Activated CD8-positive, alpha-beta T cell treated with anti-CD3 and anti-CD28 coated beads, Interleukin-2, amount 10 ng/mL, durations not matched to agents 7 days and 5 days (primary cell): Measurements from ENCODE around the gene KIAA0408. TPM values are rescaled to one million over a fixed set of nuclear protein-coding genes. Genes with fewer than 3 reads are reported as not detected.

Experiments
- ATAC-seq: fragments of 150-1000 bp; cut with Tn5 transposase; one replicate; pipeline ENCODE4 v1.10.0; 2021; ENCODE audit warnings: moderate library complexity
- CTCF ChIA-PET: fragments of 350-600 bp; sonication (Branson Sonifier 250); formaldehyde crosslinking; loops from one replicate; lab custom pipeline; 2021; ENCODE audit warnings: antibody characterized with exemption; lab: Charles Lee
- POLR2A ChIA-PET: fragments of 350-600 bp; sonication (Branson Sonifier 250); formaldehyde crosslinking; loops from one replicate; lab custom pipeline; 2021; ENCODE audit warnings: antibody characterized with exemption; lab: Charles Lee
- DNase-seq: peaks from one replicate; pipeline ENCODE4 v3.0.0-alpha.2; 2020
- H3K27ac Mint-ChIP-seq: one replicate; pipeline ENCODE4 v1.8.0; 2021; ENCODE audit warnings: mild to moderate bottlenecking, mixed read lengths
- H3K27me3 Mint-ChIP-seq: one replicate; pipeline ENCODE4 v1.8.0; 2021; ENCODE audit warnings: low read depth, mixed read lengths
- H3K36me3 Mint-ChIP-seq: one replicate; pipeline ENCODE4 v1.8.0; 2021; ENCODE audit warnings: low read depth, mixed read lengths
- H3K4me1 Mint-ChIP-seq: one replicate; pipeline ENCODE4 v1.8.0; 2021; ENCODE audit warnings: low read depth, mixed read lengths
- H3K4me3 Mint-ChIP-seq: one replicate; pipeline ENCODE4 v1.8.0; 2021; ENCODE audit warnings: mild to moderate bottlenecking, mixed read lengths
- H3K9me3 Mint-ChIP-seq: one replicate; pipeline ENCODE4 v1.8.0; 2022; ENCODE audit warnings: mixed read lengths; ENCODE audit not compliant: insufficient read depth
- total RNA-seq, 2 experiments: library from RNA; stranded (reverse); gene quantifications; one replicate each; pipeline ENCODE4 v1.2.3, GENCODE V29; 2021

The KIAA0408 gene
- 1 to 10 TPM; 2.6 to 3.1 TPM for total RNA-seq

GRCh38 chr6:127459231-127459641 lies at the start of gene KIAA0408:
Gene KIAA0408, minus strand, starts transcription at chr6:127459389. Its CDS starts 5,408 bp downstream, at chr6:127453981.
- ATAC-seq, result no peak

GRCh38 chr6:127506894-127507293 lies 47.7 kb upstream of the KIAA0408 start:
- H3K27ac Mint-ChIP-seq, result no peak overlapping the region
- no peak overlapping the region for H3K4me3 Mint-ChIP-seq

More at GRCh38 chr6:127459231-127459641, at the start of gene KIAA0408:
- no peaks in the 10 kb centered on the region for H3K9me3 Mint-ChIP-seq
- H3K36me3 Mint-ChIP-seq, result no peaks in the 10 kb centered on the region
- peaks cover 7% of the 10 kb centered on the region for H3K27me3 Mint-ChIP-seq
- peaks cover 11% of the 10 kb centered on the region for H3K4me1 Mint-ChIP-seq
- no peak within 1 kb of the TSS for H3K27ac Mint-ChIP-seq
- H3K4me3 Mint-ChIP-seq, result no peak within 1 kb of the TSS
- ChIA-PET CTCF (interaction anchor here (0.8 to 2.0 kb wide), 4 partner anchors 39 to 193 kb away, joined by 3 to 11 read pairs (median 4); partner anchors contain the start of gene RNF146), POLR2A (interaction anchor here (0.6 kb wide), 1 partner anchor 77 kb away, joined by 3 read pairs; no protein-coding TSS in a partner anchor)
- DNase-seq, result no peak

GRCh38 chr6:127503022-127503421 lies 43.8 kb upstream of the KIAA0408 start:
- ATAC-seq (no peak), DNase-seq (no peak)
- peaks cover 6% of the 10 kb centered on the region for H3K27me3 Mint-ChIP-seq
- ChIA-PET CTCF (interaction anchor here (0.9 to 7.7 kb wide), 3 partner anchors 12 to 19 kb away, joined by 3 to 62 read pairs (median 6); no protein-coding TSS in a partner anchor), POLR2A (no interaction called here)
- peaks cover 3% of the 10 kb centered on the region for H3K36me3 Mint-ChIP-seq
- no peaks in the 10 kb centered on the region for H3K4me1 Mint-ChIP-seq
- no peaks in the 10 kb centered on the region for H3K9me3 Mint-ChIP-seq
- no peak overlapping the region for H3K27ac Mint-ChIP-seq
- H3K4me3 Mint-ChIP-seq, result no peak overlapping the region

More at GRCh38 chr6:127506894-127507293, 47.7 kb upstream of the KIAA0408 start:
- DNase-seq (no peak), ATAC-seq (no peak)
- Mint-ChIP-seq H3K27me3 (no peaks in the 10 kb centered on the region), H3K36me3 (peaks cover 9% of the 10 kb centered on the region), H3K9me3 (no peaks in the 10 kb centered on the region), H3K4me1 (no peaks in the 10 kb centered on the region)
- ChIA-PET POLR2A (no interaction called here), CTCF (interaction anchor here (2.4 kb wide), 1 partner anchor 9 kb away, joined by 11 read pairs; no protein-coding TSS in a partner anchor)

- CTCF ChIA-PET, result interaction anchor here (0.9 to 7.7 kb wide), 4 partner anchors 12 to 38 kb away, joined by 3 to 62 read pairs (median 4); partner anchors contain the start of gene KIAA0408
- ATAC-seq, result no peak
- no peak overlapping the region for H3K27ac Mint-ChIP-seq
- H3K4me3 Mint-ChIP-seq, result no peak overlapping the region
- POLR2A ChIA-PET, result interaction anchor here (0.6 kb wide), 1 partner anchor 1135 kb away, joined by 3 read pairs; no protein-coding TSS in a partner anchor
- H3K9me3 Mint-ChIP-seq, result no peaks in the 10 kb centered on the region
- H3K27me3 Mint-ChIP-seq, result peaks cover 6% of the 10 kb centered on the region
- no peaks in the 10 kb centered on the region for H3K36me3 Mint-ChIP-seq
- peaks cover 10% of the 10 kb centered on the region for H3K4me1 Mint-ChIP-seq
- DNase-seq, result no peak
These were observed 38.2 kb upstream of the KIAA0408 start for GRCh38 chr6:127497410-127497809.

GRCh38 chr6:127496471-127496870 lies 37.3 kb upstream of the KIAA0408 start:
- Mint-ChIP-seq H3K9me3 (no peaks in the 10 kb centered on the region), H3K4me1 (peaks cover 10% of the 10 kb centered on the region)

GRCh38 chr6:127494240-127494767 lies 35.1 kb upstream of the KIAA0408 start:
- Mint-ChIP-seq H3K27ac (no peak overlapping the region), H3K4me1 (peaks cover 22% of the 10 kb centered on the region), H3K9me3 (no peaks in the 10 kb centered on the region), H3K27me3 (peaks cover 6% of the 10 kb centered on the region), H3K36me3 (peaks cover 7% of the 10 kb centered on the region), H3K4me3 (no peak overlapping the region)
- ATAC-seq (no peak), DNase-seq (no peak)
- CTCF ChIA-PET, result interaction anchor here (1.2 to 4.8 kb wide), 4 partner anchors 10 to 44 kb away, joined by 3 to 57 read pairs (median 8); no protein-coding TSS in a partner anchor
- POLR2A ChIA-PET, result no interaction called here

More at GRCh38 chr6:127496471-127496870, 37.3 kb upstream of the KIAA0408 start:
- POLR2A ChIA-PET, result no interaction called here
- Mint-ChIP-seq H3K4me3 (no peak overlapping the region), H3K27me3 (peaks cover 6% of the 10 kb centered on the region), H3K36me3 (no peaks in the 10 kb centered on the region), H3K27ac (no peak overlapping the region)
- no peak for DNase-seq
- CTCF ChIA-PET, result interaction anchor here (1.2 to 7.7 kb wide), 2 partner anchors 13 to 19 kb away, joined by 6 to 62 read pairs; no protein-coding TSS in a partner anchor
- ATAC-seq, result no peak

GRCh38 chr6:127489248-127489647 lies 30.1 kb upstream of the KIAA0408 start:
- CTCF ChIA-PET, result interaction anchor here (0.7 to 11.5 kb wide), 4 partner anchors 13 to 223 kb away, joined by 3 to 203 read pairs (median 7); partner anchors contain the start of genes MTCL3 and RNF146
- no peak for ATAC-seq

GRCh38 chr6:127486934-127487333 lies 27.7 kb upstream of the KIAA0408 start:
- Mint-ChIP-seq H3K4me1 (peaks cover 47% of the 10 kb centered on the region), H3K36me3 (peaks cover 34% of the 10 kb centered on the region), H3K4me3 (no peak overlapping the region), H3K27me3 (no peaks in the 10 kb centered on the region), H3K9me3 (peaks cover 12% of the 10 kb centered on the region), H3K27ac (no peak overlapping the region)
- ATAC-seq (no peak), DNase-seq (no peak)
- POLR2A ChIA-PET, result no interaction called here
- CTCF ChIA-PET, result interaction anchor here (11.5 kb wide), 1 partner anchor 29 kb away, joined by 203 read pairs; the partner anchor contains the start of gene MTCL3

More at GRCh38 chr6:127489248-127489647, 30.1 kb upstream of the KIAA0408 start:
- no peaks in the 10 kb centered on the region for H3K27me3 Mint-ChIP-seq
- H3K36me3 Mint-ChIP-seq, result peaks cover 25% of the 10 kb centered on the region
- H3K4me3 Mint-ChIP-seq, result no peak overlapping the region
- H3K27ac Mint-ChIP-seq, result no peak overlapping the region
- POLR2A ChIA-PET, result interaction anchor here (2.3 kb wide), 1 partner anchor 27 kb away, joined by 9 read pairs; no protein-coding TSS in a partner anchor
- DNase-seq, result no peak
- peaks cover 12% of the 10 kb centered on the region for H3K9me3 Mint-ChIP-seq
- peaks cover 43% of the 10 kb centered on the region for H3K4me1 Mint-ChIP-seq

- peak; percentile 24 for DNase-seq
- ChIA-PET CTCF (interaction anchor here (0.8 to 11.5 kb wide), 11 partner anchors 10 to 218 kb away, joined by 3 to 203 read pairs (median 6); partner anchors contain the start of genes MTCL3 and RNF146), POLR2A (interaction anchor here (0.8 to 3.5 kb wide), 2 partner anchors 31 to 109 kb away, joined by 3 to 22 read pairs; no protein-coding TSS in a partner anchor)
- Mint-ChIP-seq H3K9me3 (peaks cover 12% of the 10 kb centered on the region), H3K27ac (peak overlapping the region; percentile 87), H3K36me3 (peaks cover 30% of the 10 kb centered on the region), H3K4me1 (peaks cover 36% of the 10 kb centered on the region), H3K4me3 (peak overlapping the region; percentile 54), H3K27me3 (no peaks in the 10 kb centered on the region)
- ATAC-seq, result peak; percentile 98
These were observed 25.1 kb upstream of the KIAA0408 start for GRCh38 chr6:127484212-127484863.

GRCh38 chr6:127483399-127484055 lies 24.3 kb upstream of the KIAA0408 start:
- ATAC-seq (no peak), DNase-seq (no peak)
- ChIA-PET CTCF (interaction anchor here (0.7 to 11.5 kb wide), 10 partner anchors 10 to 217 kb away, joined by 3 to 203 read pairs (median 6); partner anchors contain the start of genes MTCL3 and RNF146), POLR2A (interaction anchor here (3.5 kb wide), 1 partner anchor 32 kb away, joined by 22 read pairs; no protein-coding TSS in a partner anchor)
- peaks cover 12% of the 10 kb centered on the region for H3K9me3 Mint-ChIP-seq
- H3K27ac Mint-ChIP-seq, result peak overlapping the region; percentile 87
- H3K36me3 Mint-ChIP-seq, result peaks cover 28% of the 10 kb centered on the region
- H3K4me3 Mint-ChIP-seq, result peak overlapping the region; percentile 54
- no peaks in the 10 kb centered on the region for H3K27me3 Mint-ChIP-seq
- H3K4me1 Mint-ChIP-seq, result peaks cover 32% of the 10 kb centered on the region

GRCh38 chr6:127482325-127482724 lies 23.1 kb upstream of the KIAA0408 start:
- POLR2A ChIA-PET, result interaction anchor here (3.5 kb wide), 1 partner anchor 33 kb away, joined by 22 read pairs; no protein-coding TSS in a partner anchor

More at GRCh38 chr6:127482325-127482724, 23.1 kb upstream of the KIAA0408 start:
- no peaks in the 10 kb centered on the region for H3K27me3 Mint-ChIP-seq
- peaks cover 12% of the 10 kb centered on the region for H3K9me3 Mint-ChIP-seq
- peaks cover 33% of the 10 kb centered on the region for H3K36me3 Mint-ChIP-seq
- H3K27ac Mint-ChIP-seq, result no peak overlapping the region
- CTCF ChIA-PET, result interaction anchor here (1.1 to 11.5 kb wide), 4 partner anchors 16 to 179 kb away, joined by 3 to 203 read pairs (median 10); partner anchors contain the start of gene MTCL3
- H3K4me3 Mint-ChIP-seq, result no peak overlapping the region
- no peak for ATAC-seq
- peaks cover 25% of the 10 kb centered on the region for H3K4me1 Mint-ChIP-seq
- no peak for DNase-seq
